Brain microvascular endothelial cell (primary cell): Measurements from ENCODE around the gene ESD.
"Not testable (repeated sequence)": the region's sequence is repeated elsewhere in the genome, so short reads cannot be mapped to it uniquely, and the experiment has no call there.

Experiments
- DNase-seq: peaks from one replicate; pipeline ENCODE4 v3.0.0-alpha.2; 2020
- H3K27ac ChIP-seq: fragments of 250-450 bp; sonication (Bioruptor Pico); 2 replicates; pipeline ENCODE4 v1.5.1; 2020; ENCODE audit warnings: mild to moderate bottlenecking, moderate library complexity
- H3K27me3 ChIP-seq: fragments of 250-450 bp; sonication (Bioruptor Pico); replicated peaks from 2 replicates; pipeline ENCODE4 v1.5.1; 2020; ENCODE audit warnings: mild to moderate bottlenecking
- H3K36me3 ChIP-seq: fragments of 250-450 bp; sonication (Bioruptor Pico); replicated peaks from 2 replicates; pipeline ENCODE4 v1.5.1; 2020; ENCODE audit warnings: mild to moderate bottlenecking
- H3K4me3 ChIP-seq: 2 replicates; pipeline ENCODE4 v1.5.1; 2011; ENCODE audit warnings: low read depth, mild to moderate bottlenecking, control low read depth, low read length, moderate library complexity
- CTCF ChIP-seq: IDR thresholded peaks from 2 replicates; pipeline ENCODE4 v1.5.1; 2011; ENCODE audit warnings: low read depth, mild to moderate bottlenecking, moderate library complexity, low read length, control low read depth, inconsistent platforms; ENCODE audit errors: missing control alignments
- in situ Hi-C: cut with HindIII; loops from 2 replicates; pipeline ENCODE4 v1.10.0; 2017; ENCODE audit warnings: low sequenced_read_pairs, low pct_ligation_motif_present

The ESD gene

GRCh38 chr13:46773541-46773940, 23.4 kb downstream of the ESD start:
- Histone ChIP-seq H3K36me3 (peaks cover 23% of the 10 kb centered on the region), H3K27me3 (no peaks in the 10 kb centered on the region), H3K4me3 (no peak overlapping the region), H3K27ac (no peak overlapping the region)
- in situ Hi-C loops, result no loop called here
- DNase-seq, result no peak
- TF ChIP-seq CTCF, result no peak

- Histone ChIP-seq H3K27me3 (no peaks in the 10 kb centered on the region), H3K27ac (no peak overlapping the region), H3K4me3 (no peak overlapping the region), H3K36me3 (peaks cover 20% of the 10 kb centered on the region)
- in situ Hi-C loops, result no loop called here
- DNase-seq, result no peak
- TF ChIP-seq CTCF, result no peak
These were observed 25.3 kb downstream of the ESD start for GRCh38 chr13:46771693-46772092.

GRCh38 chr13:46769925-46770324, 27.0 kb downstream of the ESD start:
- peaks cover 13% of the 10 kb centered on the region for H3K36me3 ChIP-seq
- H3K27ac ChIP-seq, H3K27me3 ChIP-seq, DNase-seq, in situ Hi-C loops, H3K4me3 ChIP-seq: not testable (repeated sequence)

GRCh38 chr13:46761866-46762265, 35.1 kb downstream of the ESD start:
- Histone ChIP-seq H3K4me3 (no peak overlapping the region), H3K36me3 (no peaks in the 10 kb centered on the region), H3K27me3 (no peaks in the 10 kb centered on the region), H3K27ac (no peak overlapping the region)
- TF ChIP-seq CTCF, result no peak
- no peak for DNase-seq
- in situ Hi-C loops, result no loop called here

- no peak for DNase-seq
- no peak overlapping the region for H3K27ac ChIP-seq
- H3K27me3 ChIP-seq, result no peaks in the 10 kb centered on the region
- in situ Hi-C loops, result no loop called here
- TF ChIP-seq CTCF, result no peak
- H3K36me3 ChIP-seq, result no peaks in the 10 kb centered on the region
- no peak overlapping the region for H3K4me3 ChIP-seq
These were observed 35.8 kb downstream of the ESD start for GRCh38 chr13:46761174-46761573.

- no peak for TF ChIP-seq CTCF
- DNase-seq, result no peak
- in situ Hi-C loops, result no loop called here
- H3K4me3 ChIP-seq, result no peak overlapping the region
- H3K27me3 ChIP-seq, result no peaks in the 10 kb centered on the region
- H3K27ac ChIP-seq, result no peak overlapping the region
- no peaks in the 10 kb centered on the region for H3K36me3 ChIP-seq
These were observed 37.1 kb downstream of the ESD start for GRCh38 chr13:46759846-46760245.
